OCI-LY7 (cell line): ENCODE results near the gene CFAP157.

Source experiments
- CTCF ChIP-seq: fragments of 200-600 bp; sonication (generic); conservative IDR thresholded peaks from 2 replicates; pipeline ENCODE4 v1.5.1; 2014; ENCODE audit warnings: mild to moderate bottlenecking, antibody characterized with exemption, low read length, moderate library complexity, mixed read lengths
- EZH2phosphoT487 ChIP-seq: fragments of 200-600 bp; sonication (generic); IDR thresholded peaks from 2 replicates; pipeline ENCODE4 v1.6.1; 2018; ENCODE audit warnings: low read depth, borderline replicate concordance, mild to moderate bottlenecking, mixed run types, antibody characterized with exemption, low read length, moderate library complexity, mixed read lengths

DNA sequence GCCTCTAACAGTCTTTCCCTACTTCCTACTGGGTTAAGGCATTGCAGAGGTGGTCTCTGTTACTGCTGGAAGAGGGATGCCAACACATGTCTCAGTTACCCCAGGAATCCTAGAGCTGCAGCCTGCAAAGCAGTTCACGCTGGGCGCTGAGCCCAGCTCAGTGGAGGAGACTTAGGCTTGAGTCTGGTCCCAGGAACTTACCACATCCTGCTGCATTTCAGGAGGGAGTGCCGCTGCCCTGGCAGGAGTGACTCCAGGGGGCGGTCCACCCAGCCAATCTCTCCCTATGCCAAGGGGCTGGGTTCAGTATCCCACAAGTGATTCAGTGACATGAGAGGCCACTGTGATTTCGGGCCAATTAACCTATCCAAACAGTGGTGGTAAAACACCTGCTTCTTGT is 16.7 kb downstream of the CFAP157 start:
- no peak for TF ChIP-seq CTCF
- TF ChIP-seq EZH2phosphoT487, result no peak
